ENCODE data around the gene SLC12A9. TPM values are rescaled to one million over a fixed set of nuclear protein-coding genes. Genes with fewer than 3 reads are reported as not detected.

The SLC12A9 gene
- total RNA-seq, 4 donors from 2014 or later = 22.5 to 33.8 (median 26.4) TPM

DNA sequence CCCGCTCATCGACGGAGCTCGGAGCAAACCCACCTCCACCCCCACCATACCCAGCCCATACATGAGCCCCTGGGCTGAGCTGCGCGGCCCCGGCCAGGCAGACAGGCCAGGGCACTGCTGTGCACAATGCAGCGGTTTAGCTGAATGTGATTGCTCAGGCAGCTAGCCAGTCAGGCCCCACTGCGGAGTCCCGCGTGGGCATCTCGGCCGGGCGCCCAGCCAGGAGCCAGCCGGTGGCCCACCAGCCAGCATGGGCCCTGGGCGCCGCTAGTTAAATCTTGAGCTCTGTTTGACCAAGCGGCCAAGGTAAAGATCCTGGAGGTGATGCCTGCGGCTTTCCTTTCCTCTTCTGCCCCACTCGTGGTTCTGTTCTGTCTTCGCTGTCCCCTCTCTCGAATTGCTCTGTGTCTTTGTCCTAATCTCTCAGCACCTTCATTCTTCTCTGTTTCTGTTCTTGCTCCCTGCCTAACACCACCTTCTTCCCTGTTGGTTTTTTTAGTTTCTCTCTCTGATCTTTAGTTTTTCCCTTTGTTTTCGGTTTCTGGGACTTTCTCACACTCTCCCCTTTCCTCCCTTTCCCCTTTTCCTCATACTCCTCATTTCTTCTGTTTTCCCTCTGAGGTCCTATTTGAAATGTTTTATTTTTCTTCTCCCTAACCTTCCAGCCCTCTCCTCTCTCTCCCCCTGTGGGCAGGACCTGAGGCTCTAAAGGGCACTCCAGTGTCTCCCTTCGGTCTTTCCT, 30.4 kb downstream of the SLC12A9 start:
- peaks cover 21% of the 10 kb centered on the region for H3K4me1 ChIP-seq
- H3K36me3 ChIP-seq = peaks cover 72% of the 10 kb centered on the region
- H3K9me3 ChIP-seq = no peaks in the 10 kb centered on the region
- TF ChIP-seq, protein P1, sequence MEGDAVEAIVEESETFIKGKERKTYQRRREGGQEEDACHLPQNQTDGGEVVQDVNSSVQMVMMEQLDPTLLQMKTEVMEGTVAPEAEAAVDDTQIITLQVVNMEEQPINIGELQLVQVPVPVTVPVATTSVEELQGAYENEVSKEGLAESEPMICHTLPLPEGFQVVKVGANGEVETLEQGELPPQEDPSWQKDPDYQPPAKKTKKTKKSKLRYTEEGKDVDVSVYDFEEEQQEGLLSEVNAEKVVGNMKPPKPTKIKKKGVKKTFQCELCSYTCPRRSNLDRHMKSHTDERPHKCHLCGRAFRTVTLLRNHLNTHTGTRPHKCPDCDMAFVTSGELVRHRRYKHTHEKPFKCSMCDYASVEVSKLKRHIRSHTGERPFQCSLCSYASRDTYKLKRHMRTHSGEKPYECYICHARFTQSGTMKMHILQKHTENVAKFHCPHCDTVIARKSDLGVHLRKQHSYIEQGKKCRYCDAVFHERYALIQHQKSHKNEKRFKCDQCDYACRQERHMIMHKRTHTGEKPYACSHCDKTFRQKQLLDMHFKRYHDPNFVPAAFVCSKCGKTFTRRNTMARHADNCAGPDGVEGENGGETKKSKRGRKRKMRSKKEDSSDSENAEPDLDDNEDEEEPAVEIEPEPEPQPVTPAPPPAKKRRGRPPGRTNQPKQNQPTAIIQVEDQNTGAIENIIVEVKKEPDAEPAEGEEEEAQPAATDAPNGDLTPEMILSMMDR (IDR thresholded peaks at IDR 0.05) = no peak
- TF ChIP-seq EP300 (IDR thresholded peaks at IDR 0.05) (no peak), POLR2AphosphoS5 (IDR thresholded peaks at IDR 0.05) (no peak), POLR2A (IDR thresholded peaks at IDR 0.05) (no peak)
- no peak for DNase-seq (ENCODE audit: low spot score in 2 of 2)
- no peak overlapping the region for H3K4me3 ChIP-seq
- no peaks in the 10 kb centered on the region for H3K27me3 ChIP-seq
- 91% methylated on average over 23 of the region's 24 CpGs for WGBS
- H3K27ac ChIP-seq = no peak overlapping the region

DNA sequence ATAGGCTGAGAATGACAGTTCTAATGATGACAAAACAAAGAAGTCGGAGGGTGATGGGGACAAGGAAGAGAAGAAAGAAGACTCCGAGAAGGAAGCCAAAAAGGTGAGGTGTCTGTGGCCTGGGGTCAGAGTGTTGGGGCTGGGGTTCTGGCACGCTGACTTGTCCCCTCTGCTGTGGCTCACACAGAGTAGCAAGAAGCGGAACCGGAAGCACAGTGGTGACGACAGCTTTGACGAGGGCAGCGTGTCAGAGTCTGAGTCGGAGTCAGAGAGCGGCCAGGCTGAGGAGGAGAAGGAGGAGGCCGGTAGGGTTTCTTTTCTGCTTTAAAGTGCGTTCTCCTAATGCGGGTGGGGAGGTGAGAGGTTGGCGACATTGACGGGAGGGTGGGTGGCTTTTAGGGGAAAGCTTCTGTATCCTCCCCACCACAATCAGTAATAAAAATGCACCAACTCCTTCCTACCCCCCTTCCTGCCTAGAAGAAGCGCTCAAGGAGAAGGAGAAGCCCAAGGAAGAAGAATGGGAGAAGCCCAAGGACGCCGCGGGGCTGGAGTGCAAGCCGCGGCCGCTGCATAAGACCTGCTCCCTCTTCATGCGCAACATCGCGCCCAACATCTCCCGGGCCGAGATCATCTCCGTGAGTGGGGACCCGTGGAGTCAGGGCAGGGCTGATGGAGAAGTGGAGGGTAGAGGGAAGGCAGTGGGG, 32.4 kb downstream of the SLC12A9 start:
- Histone ChIP-seq H3K36me3 (peaks cover 78% of the 10 kb centered on the region), H3K4me3 (no peak overlapping the region), H3K27ac (no peak overlapping the region), H3K4me1 (peaks cover 26% of the 10 kb centered on the region), H3K27me3 (no peaks in the 10 kb centered on the region), H3K9me3 (no peaks in the 10 kb centered on the region)
- DNase-seq (ENCODE audit: low spot score in 2 of 2) = no peak
- no peak for TF ChIP-seq EP300 (IDR thresholded peaks at IDR 0.05)
- TF ChIP-seq, protein P1 (IDR thresholded peaks at IDR 0.05) = no peak
- TF ChIP-seq POLR2AphosphoS5 (IDR thresholded peaks at IDR 0.05) = no peak
- TF ChIP-seq POLR2A (IDR thresholded peaks at IDR 0.05) = no peak
- WGBS = 91% methylated on average over 29 of the region's 29 CpGs

DNA sequence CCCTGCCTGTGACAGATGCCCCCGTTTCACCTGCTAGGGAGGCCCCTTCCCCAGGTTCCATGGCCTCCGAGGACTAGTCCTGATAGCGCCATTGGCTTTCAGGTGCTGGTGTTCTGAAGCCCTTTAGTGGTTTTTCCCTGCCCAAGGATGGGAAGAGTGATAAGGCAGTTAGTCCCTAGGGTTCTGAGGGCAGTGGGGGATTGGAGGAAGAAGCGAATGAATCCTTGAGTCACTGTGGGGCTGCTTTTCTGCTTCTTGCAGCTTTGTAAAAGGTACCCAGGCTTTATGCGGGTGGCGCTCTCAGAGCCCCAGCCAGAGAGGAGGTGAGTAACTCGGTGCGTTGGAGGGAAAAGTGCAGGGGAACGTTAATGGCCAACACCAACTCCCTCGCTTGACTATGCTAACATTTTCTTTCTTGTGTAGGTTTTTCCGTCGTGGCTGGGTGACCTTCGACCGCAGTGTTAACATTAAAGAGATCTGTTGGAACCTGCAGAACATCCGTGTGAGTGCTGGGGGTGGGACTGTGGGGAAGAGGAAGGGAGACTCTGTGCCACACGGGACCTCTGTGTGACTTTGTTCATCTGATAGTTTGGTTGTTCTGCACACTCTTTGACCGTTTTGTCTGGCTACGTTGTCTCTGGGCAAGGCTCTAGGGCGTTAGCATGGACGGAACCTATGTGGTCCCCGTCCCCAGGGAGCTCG, 33.1 kb downstream of the SLC12A9 start:
- no peaks in the 10 kb centered on the region for H3K27me3 ChIP-seq
- H3K36me3 ChIP-seq = peaks cover 77% of the 10 kb centered on the region
- DNase-seq (ENCODE audit: low spot score in 2 of 2) = no peak
- H3K4me3 ChIP-seq = no peak overlapping the region
- H3K9me3 ChIP-seq = no peaks in the 10 kb centered on the region
- TF ChIP-seq EP300 (IDR thresholded peaks at IDR 0.05) (no peak), POLR2A (IDR thresholded peaks at IDR 0.05) (no peak), POLR2AphosphoS5 (IDR thresholded peaks at IDR 0.05) (no peak)
- TF ChIP-seq, protein P1 (IDR thresholded peaks at IDR 0.05) = no peak
- WGBS = 84% methylated on average over 22 of the region's 22 CpGs
- H3K27ac ChIP-seq = no peak overlapping the region
- peaks cover 31% of the 10 kb centered on the region for H3K4me1 ChIP-seq

DNA sequence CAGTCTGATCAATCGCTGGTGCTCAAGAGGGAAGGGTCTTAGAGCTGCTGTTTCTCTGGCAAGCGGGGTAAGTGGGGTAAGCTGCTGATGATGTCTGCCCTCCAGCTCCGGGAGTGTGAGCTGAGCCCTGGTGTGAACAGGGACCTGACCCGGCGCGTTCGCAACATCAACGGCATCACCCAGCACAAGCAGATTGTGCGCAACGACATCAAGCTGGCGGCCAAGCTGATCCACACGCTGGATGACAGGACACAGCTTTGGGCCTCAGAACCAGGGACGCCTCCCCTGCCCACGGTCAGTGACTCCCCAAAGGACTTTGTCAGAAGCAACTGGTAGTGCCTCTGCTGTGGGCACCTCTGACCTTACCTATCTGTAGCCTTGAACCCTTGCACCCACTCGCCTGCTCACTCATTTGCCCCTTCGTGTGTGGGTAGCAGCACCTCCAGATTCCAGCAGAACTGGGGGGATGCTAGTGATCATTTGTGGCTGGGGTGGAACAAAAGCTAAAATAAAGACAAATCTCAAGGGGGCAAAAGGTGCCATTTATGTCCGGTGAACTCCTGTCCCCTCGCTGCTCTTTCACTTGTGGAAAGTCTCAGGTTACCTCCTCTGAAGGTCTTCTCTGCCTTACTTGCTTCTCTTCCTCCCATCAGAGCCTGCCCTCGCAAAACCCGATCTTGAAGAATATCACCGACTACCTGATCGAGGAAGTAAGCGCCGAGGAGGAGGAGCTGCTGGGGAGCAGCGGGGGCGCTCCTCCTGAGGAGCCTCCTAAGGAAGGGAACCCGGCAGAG, 33.8 kb downstream of the SLC12A9 start:
- DNase-seq (ENCODE audit: low spot score in 2 of 2) = no peak
- TF ChIP-seq EP300 (IDR thresholded peaks at IDR 0.05) (no peak), POLR2AphosphoS5 (IDR thresholded peaks at IDR 0.05) (no peak), POLR2A (IDR thresholded peaks at IDR 0.05) (no peak)
- TF ChIP-seq, protein P1 (IDR thresholded peaks at IDR 0.05) = no peak
- no peaks in the 10 kb centered on the region for H3K27me3 ChIP-seq
- peaks cover 39% of the 10 kb centered on the region for H3K4me1 ChIP-seq
- H3K4me3 ChIP-seq = no peak overlapping the region
- H3K27ac ChIP-seq = no peak overlapping the region
- peaks cover 73% of the 10 kb centered on the region for H3K36me3 ChIP-seq
- WGBS = 91% methylated on average over 26 of the region's 27 CpGs
- no peaks in the 10 kb centered on the region for H3K9me3 ChIP-seq
